SH-SY5Y (cell line): ENCODE data around the gene ADAMTS13.

ENCODE experiments used
- GATA2 ChIP-seq: IDR thresholded peaks from 2 replicates; pipeline ENCODE4 v1.6.1; 2011; ENCODE audit warnings: mild to moderate bottlenecking, low read depth, low read length
- GATA3 ChIP-seq: IDR thresholded peaks from 2 replicates; pipeline ENCODE4 v1.6.1; 2011; ENCODE audit warnings: low read depth, mild to moderate bottlenecking, low read length, moderate library complexity

The ADAMTS13 gene

GRCh38 chr9:133421615-133422542, at the start of gene ADAMTS13:
TSS of gene ADAMTS13 (plus strand) at chr9:133422367. CDS start at chr9:133422444, 77 bp downstream.
- TF ChIP-seq GATA2: no peak
- TF ChIP-seq GATA3: no peak

GRCh38 chr9:133374612-133375115, 47.5 kb upstream of the ADAMTS13 start:
- TF ChIP-seq GATA2 (no peak), GATA3 (no peak)

GRCh38 chr9:133375116-133375723, 46.9 kb upstream of the ADAMTS13 start:
- no peak for TF ChIP-seq GATA3

- TF ChIP-seq GATA3 (no peak), GATA2 (no peak)
Observed at GRCh38 chr9:133375724-133376654, 46.2 kb upstream of the ADAMTS13 start, which contains the start of the genes STKLD1 and SURF4. TSS of gene STKLD1 (plus strand) at chr9:133376366. CDS start at chr9:133376474, 108 bp downstream. TSS of gene SURF4 (minus strand) at chr9:133376060. CDS start at chr9:133375969, 91 bp downstream.

- TF ChIP-seq GATA3 (no peak), GATA2 (no peak)
Observed at GRCh38 chr9:133377721-133378216, 44.4 kb upstream of the ADAMTS13 start.

GRCh38 chr9:133378408-133378962, 43.7 kb upstream of the ADAMTS13 start:
- TF ChIP-seq GATA2 (no peak), GATA3 (no peak)

GRCh38 chr9:133379153-133380086, 42.7 kb upstream of the ADAMTS13 start:
- TF ChIP-seq GATA2 (no peak), GATA3 (no peak)

GRCh38 chr9:133380734-133381133, 41.4 kb upstream of the ADAMTS13 start:
- TF ChIP-seq GATA2 (no peak), GATA3 (no peak)

- no peak for TF ChIP-seq GATA2
Observed at GRCh38 chr9:133382507-133383141, 39.5 kb upstream of the ADAMTS13 start.

GRCh38 chr9:133383438-133383837, 38.7 kb upstream of the ADAMTS13 start:
- no peak for TF ChIP-seq GATA3

- TF ChIP-seq GATA3 (no peak), GATA2 (no peak)
Observed at GRCh38 chr9:133384736-133385321, 37.3 kb upstream of the ADAMTS13 start.
